ENCODE measurements around the gene DNAJB4.
"Not testable (repeated sequence)": the region's sequence is repeated elsewhere in the genome, so short reads cannot be mapped to it uniquely, and the experiment has no call there.

DNAJB4 gene

GRCh38 chr1:77994117-77994705, 10.5 kb upstream of the DNAJB4 start:
- no peak for DNase-seq

DNA sequence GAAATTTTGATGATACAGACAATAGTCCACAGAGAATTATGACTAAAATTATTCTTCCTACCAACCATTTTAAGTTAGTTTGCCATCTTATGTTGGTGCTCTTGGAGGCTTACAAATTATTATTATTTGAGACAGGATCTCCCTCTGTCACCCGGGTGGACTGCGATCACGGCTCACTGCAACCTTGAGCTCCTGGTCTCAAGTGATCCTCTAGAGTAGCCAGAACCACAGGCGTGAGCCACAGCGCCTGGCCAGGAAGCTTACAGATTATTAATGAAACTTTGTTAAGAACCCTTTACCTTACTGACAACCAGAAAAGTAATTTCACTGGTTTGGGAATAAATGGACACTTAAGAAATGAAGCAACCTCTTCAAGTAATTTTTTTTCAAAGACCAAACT, 8.0 kb upstream of the DNAJB4 start:
- no peak for DNase-seq

GRCh38 chr1:78000536-78000935, 4.2 kb upstream of the DNAJB4 start:
- DNase-seq, result not testable (repeated sequence)

GRCh38 chr1:78003070-78003746, 1.5 kb upstream of the DNAJB4 start:
- DNase-seq, result no peak

GRCh38 chr1:78003882-78004718, 639 bp upstream of the DNAJB4 start:
- no peak for DNase-seq

GRCh38 chr1:78005448-78005722, 646 bp downstream of the DNAJB4 start:
- no peak for DNase-seq

- DNase-seq, result peak; percentile 32
Measured at GRCh38 chr1:78005755-78006154, 1.0 kb downstream of the DNAJB4 start.

GRCh38 chr1:78006521-78006920, 1.8 kb downstream of the DNAJB4 start:
- DNase-seq, result no peak

GRCh38 chr1:78007677-78008341, 3.1 kb downstream of the DNAJB4 start:
- no peak for DNase-seq

- no peak for DNase-seq
Measured at GRCh38 chr1:78009276-78009675, 4.5 kb downstream of the DNAJB4 start.

- no peak for DNase-seq
Measured at GRCh38 chr1:78009836-78010235, 5.1 kb downstream of the DNAJB4 start.

DNA sequence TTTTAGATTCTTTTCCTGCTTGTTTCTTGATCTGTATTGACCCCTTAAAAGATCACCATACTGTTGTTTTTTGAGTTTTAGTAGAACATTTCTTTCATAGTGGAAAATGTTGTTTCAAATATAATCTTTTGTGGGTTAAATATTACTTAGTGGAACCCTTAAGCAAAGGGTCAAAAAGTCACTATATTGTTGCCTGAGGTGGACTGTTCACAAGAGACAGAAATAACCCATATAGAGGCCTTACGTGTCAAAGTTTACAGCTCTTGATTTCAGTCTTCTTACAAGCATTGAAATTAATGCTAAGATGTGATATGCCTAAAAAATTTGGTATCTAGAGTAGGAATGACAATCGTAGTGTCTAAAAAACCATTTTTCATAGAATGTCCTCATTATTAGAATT, 6.3 kb downstream of the DNAJB4 start:
- no peak for DNase-seq

- no peak for DNase-seq
Measured at GRCh38 chr1:78015148-78015547, 10.4 kb downstream of the DNAJB4 start.

GRCh38 chr1:78019024-78019423, 14.3 kb downstream of the DNAJB4 start:
- no peak for DNase-seq

DNA sequence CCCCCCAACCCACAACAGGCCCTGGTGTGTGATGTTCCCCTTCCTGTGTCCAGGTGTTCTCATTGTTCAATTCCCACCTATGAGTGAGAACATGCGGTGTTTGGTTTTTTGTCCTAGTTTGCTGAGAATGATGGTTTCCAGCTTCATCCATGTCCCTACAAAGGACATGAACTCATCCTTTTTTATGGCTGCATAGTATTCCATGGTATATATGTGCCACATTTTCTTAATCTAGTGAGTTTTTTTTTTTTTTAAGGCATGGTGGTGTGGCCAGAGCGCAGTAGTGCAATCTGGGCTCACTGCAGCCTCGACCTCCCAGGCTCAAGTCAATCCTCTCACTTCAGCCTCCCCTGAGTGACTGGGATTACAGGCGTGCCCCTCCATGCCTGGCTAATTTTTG, 16.4 kb downstream of the DNAJB4 start:
- DNase-seq, result not testable (repeated sequence)

DNA sequence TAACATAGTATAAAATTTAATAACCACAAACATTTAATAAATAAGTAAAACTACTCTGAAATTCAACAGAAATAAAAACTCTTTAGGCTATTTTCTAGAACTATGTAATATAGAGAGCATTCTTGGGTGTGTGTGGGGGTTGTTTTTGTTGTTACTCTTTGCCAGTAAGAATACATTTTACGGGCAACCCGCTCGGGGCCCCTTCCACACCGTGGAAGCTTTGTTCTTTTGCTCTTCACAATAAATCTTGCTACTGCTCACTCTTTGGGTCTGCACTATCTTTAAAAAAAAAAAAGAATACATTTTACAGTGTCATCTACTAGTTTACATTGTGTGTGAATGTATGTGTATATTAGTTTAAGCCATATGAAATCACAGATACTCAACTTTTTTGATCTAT, 25.1 kb downstream of the DNAJB4 start:
- DNase-seq, result no peak

- no peak for DNase-seq
Measured at GRCh38 chr1:78032996-78033796, 28.5 kb downstream of the DNAJB4 start.

- DNase-seq, result no peak
Measured at GRCh38 chr1:78033797-78034172, 29.0 kb downstream of the DNAJB4 start.

- no peak for DNase-seq
Measured at GRCh38 chr1:78035121-78035520, 30.4 kb downstream of the DNAJB4 start.

- DNase-seq, result no peak
Measured at GRCh38 chr1:78036450-78036849, 31.7 kb downstream of the DNAJB4 start.

DNA sequence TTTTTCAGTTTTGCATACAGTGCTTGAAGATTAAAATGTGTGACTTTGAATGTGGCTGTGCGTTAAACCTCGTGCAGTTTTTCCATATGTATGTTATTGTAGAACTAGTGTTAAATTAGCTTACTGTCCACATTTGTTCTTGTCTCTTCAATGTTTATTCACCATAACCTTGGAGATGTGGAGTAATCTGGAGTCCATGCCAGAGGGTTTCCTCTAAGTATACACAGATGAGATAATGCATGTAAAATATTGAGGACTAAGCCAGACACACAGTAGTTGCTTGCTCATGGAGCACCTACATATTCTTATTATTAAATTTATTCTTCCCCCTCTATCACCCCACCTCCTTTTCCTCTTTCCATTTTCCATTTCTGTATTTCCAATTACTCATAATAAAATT, 33.3 kb downstream of the DNAJB4 start:
- no peak for DNase-seq

GRCh38 chr1:78038491-78038939, 33.8 kb downstream of the DNAJB4 start:
- no peak for DNase-seq

Measured in NCI-H1694 treated with DMSO at 0.1 percent for 48 hours (cell line).